ENCODE results near the gene SIGLEC11. TPM values are rescaled to one million over a fixed set of nuclear protein-coding genes. Genes with fewer than 3 reads are reported as not detected.

SIGLEC11 gene
- total RNA-seq, 1 experiment from 2014 or later, result not detected

- H3K27me3 Mint-ChIP-seq (ENCODE audit: unreplicated experiment), result no peaks in the 10 kb centered on the region
- DNase-seq, result no peak
- no peak overlapping the region for H3K4me3 Mint-ChIP-seq (ENCODE audit: low read depth, unreplicated experiment)
- H3K27ac Mint-ChIP-seq (ENCODE audit: unreplicated experiment), result no peak overlapping the region
- H3K9me3 Mint-ChIP-seq (ENCODE audit: low read depth, unreplicated experiment), result no peaks in the 10 kb centered on the region
- CTCF ChIA-PET, result no interaction called here
- intact Hi-C loops (cut with micrococcal nuclease; ENCODE audit: unreplicated experiment), result no loop called here
- H3K4me1 Mint-ChIP-seq (ENCODE audit: low read depth, unreplicated experiment), result no peaks in the 10 kb centered on the region
- TF ChIP-seq CTCF (IDR thresholded peaks at IDR 0.05; ENCODE audit: unreplicated experiment), result no peak
- no TSS peak for BruUV-seq (replicated peaks)
- H3K36me3 Mint-ChIP-seq (ENCODE audit: insufficient read depth, unreplicated experiment), result peaks cover 42% of the 10 kb centered on the region
Observed at GRCh38 chr19:49978324-49978723, 17.4 kb upstream of the SIGLEC11 start.

- Mint-ChIP-seq H3K9me3 (ENCODE audit: low read depth, unreplicated experiment) (no peaks in the 10 kb centered on the region), H3K27me3 (ENCODE audit: unreplicated experiment) (no peaks in the 10 kb centered on the region), H3K4me3 (ENCODE audit: low read depth, unreplicated experiment) (no peak overlapping the region), H3K27ac (ENCODE audit: unreplicated experiment) (no peak overlapping the region), H3K36me3 (ENCODE audit: insufficient read depth, unreplicated experiment) (peaks cover 46% of the 10 kb centered on the region), H3K4me1 (ENCODE audit: low read depth, unreplicated experiment) (no peaks in the 10 kb centered on the region)
- CTCF ChIA-PET, result no interaction called here
- no peak for TF ChIP-seq CTCF (IDR thresholded peaks at IDR 0.05; ENCODE audit: unreplicated experiment)
- no peak for DNase-seq
- no TSS peak for BruUV-seq (replicated peaks)
- intact Hi-C loops (cut with micrococcal nuclease; ENCODE audit: unreplicated experiment), result no loop called here
Observed at GRCh38 chr19:49977881-49978280, 16.9 kb upstream of the SIGLEC11 start.

GRCh38 chr19:49977076-49977475, 16.1 kb upstream of the SIGLEC11 start:
- H3K36me3 Mint-ChIP-seq (ENCODE audit: insufficient read depth, unreplicated experiment), result peaks cover 42% of the 10 kb centered on the region
- no peak overlapping the region for H3K27ac Mint-ChIP-seq (ENCODE audit: unreplicated experiment)
- intact Hi-C loops (cut with micrococcal nuclease; ENCODE audit: unreplicated experiment), result no loop called here
- no peaks in the 10 kb centered on the region for H3K9me3 Mint-ChIP-seq (ENCODE audit: low read depth, unreplicated experiment)
- H3K27me3 Mint-ChIP-seq (ENCODE audit: unreplicated experiment), result no peaks in the 10 kb centered on the region
- CTCF ChIA-PET, result interaction anchor here (0.6 kb wide), 1 partner anchor 423 kb away, joined by 4 read pairs; no protein-coding TSS in a partner anchor
- H3K4me3 Mint-ChIP-seq (ENCODE audit: low read depth, unreplicated experiment), result no peak overlapping the region
- no peak for DNase-seq
- no TSS peak for BruUV-seq (replicated peaks)
- TF ChIP-seq CTCF (IDR thresholded peaks at IDR 0.05; ENCODE audit: unreplicated experiment), result no peak
- no peaks in the 10 kb centered on the region for H3K4me1 Mint-ChIP-seq (ENCODE audit: low read depth, unreplicated experiment)

- no peaks in the 10 kb centered on the region for H3K9me3 Mint-ChIP-seq (ENCODE audit: low read depth, unreplicated experiment)
- H3K27me3 Mint-ChIP-seq (ENCODE audit: unreplicated experiment), result no peaks in the 10 kb centered on the region
- H3K4me1 Mint-ChIP-seq (ENCODE audit: low read depth, unreplicated experiment), result no peaks in the 10 kb centered on the region
- DNase-seq, result no peak
- CTCF ChIA-PET, result interaction anchor here (0.6 kb wide), 1 partner anchor 424 kb away, joined by 4 read pairs; no protein-coding TSS in a partner anchor
- no peak overlapping the region for H3K27ac Mint-ChIP-seq (ENCODE audit: unreplicated experiment)
- no peak overlapping the region for H3K4me3 Mint-ChIP-seq (ENCODE audit: low read depth, unreplicated experiment)
- no peak for TF ChIP-seq CTCF (IDR thresholded peaks at IDR 0.05; ENCODE audit: unreplicated experiment)
- BruUV-seq (replicated peaks), result no TSS peak
- H3K36me3 Mint-ChIP-seq (ENCODE audit: insufficient read depth, unreplicated experiment), result peaks cover 38% of the 10 kb centered on the region
- intact Hi-C loops (cut with micrococcal nuclease; ENCODE audit: unreplicated experiment), result no loop called here
Observed at GRCh38 chr19:49976496-49976895, 15.5 kb upstream of the SIGLEC11 start.
